ENCODE results near the gene NUDCD2.

The NUDCD2 gene, protein sequence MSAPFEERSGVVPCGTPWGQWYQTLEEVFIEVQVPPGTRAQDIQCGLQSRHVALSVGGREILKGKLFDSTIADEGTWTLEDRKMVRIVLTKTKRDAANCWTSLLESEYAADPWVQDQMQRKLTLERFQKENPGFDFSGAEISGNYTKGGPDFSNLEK

DNA sequence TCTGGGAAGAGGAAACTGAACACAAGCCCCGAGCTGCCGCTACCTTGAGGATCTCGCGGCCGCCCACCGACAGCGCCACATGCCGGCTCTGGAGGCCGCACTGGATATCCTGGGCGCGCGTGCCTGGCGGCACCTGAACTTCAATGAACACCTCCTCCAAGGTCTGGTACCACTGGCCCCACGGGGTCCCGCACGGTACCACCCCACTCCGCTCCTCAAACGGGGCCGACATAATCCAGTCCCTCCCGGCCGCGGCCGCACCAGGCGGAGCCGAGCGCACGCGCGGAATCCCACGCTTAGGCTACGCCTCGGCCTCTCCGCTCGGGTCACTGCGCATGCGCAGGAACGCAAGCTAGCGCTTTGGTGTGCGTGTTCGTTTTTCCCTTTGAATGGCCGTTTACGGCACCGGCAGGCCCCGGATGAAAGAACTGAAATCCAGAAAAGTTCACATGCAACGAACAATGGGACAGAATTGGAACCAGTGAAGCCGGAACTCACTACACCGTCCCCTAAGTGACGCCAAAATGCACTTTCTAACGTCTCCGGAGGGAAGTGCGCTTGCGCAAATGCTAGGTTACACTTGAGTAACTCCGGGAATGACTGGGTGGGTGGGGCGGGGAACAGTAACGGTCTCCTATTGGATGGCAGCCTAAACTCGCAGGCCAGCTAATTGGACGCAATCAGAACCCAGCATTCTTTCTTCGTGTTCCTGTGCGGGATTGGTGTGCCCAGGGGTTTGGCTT lies at the start of gene NUDCD2:
Gene NUDCD2 (minus strand): TSS at position 284 of the 743 bp plus-strand sequence. CDS start 52 bp downstream, at position 232.
- DNase-seq, result peak; percentile 96 to 100 (median 98)

DNA sequence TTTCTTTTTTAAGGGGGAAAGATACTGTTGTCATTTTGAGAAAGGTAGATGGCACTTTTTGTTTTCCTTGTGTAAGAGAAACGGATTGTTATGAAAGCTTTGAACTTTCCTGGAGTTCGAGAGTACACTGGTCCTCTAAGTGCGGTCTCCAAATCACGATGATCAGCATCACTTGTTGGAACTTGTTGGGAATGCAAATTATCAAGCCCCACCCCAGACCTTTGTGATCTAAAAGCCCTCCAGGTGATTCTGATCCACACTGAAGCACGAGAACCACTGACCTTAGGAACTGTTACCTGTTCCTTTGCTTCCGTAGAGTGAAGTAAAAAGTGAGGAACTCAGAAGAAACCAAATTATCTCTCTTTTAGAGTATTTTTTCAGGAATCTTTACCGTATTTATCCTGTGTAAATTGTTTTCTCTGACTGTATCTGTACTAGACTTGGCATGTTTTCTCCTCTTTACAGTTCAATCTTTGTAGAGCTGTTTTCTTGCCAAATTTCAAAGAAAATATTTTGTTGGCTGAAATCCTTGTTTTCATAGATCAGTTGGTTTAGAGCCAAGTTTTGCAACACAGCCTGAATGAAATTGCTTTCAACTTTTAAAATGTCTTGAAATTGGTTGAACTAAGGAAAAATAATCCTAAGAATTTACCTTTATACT lies 49.5 kb upstream of the NUDCD2 start:
- peak in 1 of 6 experiments; percentile 14 for DNase-seq

DNA sequence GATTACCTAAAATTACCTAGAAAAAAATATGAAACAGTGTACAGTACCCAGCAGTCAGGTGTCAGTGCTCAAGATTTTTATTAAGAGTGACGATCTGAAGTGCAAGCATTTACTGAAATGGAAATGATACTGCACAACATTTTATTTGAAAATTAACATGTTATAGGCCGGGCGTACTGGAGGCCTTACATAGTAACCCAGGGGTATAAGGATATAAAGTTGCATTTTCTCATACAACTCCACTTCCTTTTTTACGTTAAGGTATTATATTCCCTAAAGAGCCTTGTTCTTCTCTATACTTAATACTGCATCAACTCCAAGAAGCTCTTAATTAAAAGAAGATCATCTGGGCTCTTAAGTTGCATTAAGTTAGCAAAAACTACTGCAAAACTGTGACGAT lies 48.9 kb upstream of the NUDCD2 start:
- no peak for DNase-seq

- peak in 2 of 6 experiments; percentile 3 to 8 for DNase-seq
Measured at GRCh38 chr5:163506726-163507125, 46.8 kb upstream of the NUDCD2 start.

DNA sequence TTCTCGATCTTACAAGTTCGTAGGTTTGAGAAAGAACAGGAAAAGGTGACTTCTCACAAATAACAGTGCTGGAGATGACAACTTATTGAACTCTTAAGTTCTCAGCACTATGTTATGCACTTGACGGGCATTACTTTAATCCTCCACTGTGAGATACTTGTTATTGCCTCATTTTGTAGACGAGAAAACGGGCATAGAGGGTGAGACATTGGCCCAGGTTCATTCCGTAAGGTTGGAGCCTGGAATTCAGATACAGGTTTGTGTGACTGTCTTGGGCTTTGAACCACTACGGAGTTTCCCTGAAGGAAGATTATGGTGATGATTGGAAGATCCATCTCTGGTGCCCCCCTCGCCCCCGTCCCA lies 46.2 kb upstream of the NUDCD2 start:
- DNase-seq, result no peak

DNA sequence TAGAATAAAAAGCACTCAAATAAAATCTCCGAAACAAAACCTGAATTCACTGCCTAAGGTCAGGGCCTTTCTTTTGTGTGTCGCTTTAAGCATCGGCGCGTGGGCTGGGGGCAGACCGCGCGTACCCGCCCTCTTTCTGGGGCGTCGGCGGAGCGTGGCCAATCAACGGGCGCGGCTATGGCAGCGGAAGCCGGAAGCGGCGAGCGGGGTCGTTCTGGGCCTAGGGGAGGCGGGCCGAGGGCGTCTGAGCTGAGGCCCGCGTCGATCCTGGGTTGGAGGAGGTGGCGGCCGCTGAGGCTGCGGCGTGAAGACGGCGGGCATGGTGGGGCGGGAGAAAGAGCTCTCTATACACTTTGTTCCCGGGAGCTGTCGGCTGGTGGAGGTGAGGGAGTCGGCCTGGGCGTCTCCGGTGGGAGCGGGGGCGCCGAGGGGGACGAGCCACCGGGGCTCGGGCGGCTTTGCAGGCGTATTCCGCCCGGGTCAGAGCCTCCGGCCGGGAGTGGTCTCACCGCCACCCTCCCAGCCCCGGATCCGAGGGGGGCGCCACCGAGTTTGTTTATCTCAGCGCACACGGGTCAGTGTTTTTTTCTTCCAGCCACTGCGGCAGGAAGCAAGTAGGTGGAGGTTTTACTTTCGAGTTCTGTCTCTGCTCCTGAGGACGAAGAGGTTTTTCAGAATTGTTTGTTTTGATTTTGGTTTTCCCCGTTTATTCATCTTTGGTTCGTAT lies 45.6 kb upstream of the NUDCD2 start, which contains the start of gene MAT2B:
Gene MAT2B (plus strand): TSS at position 252 of the 727 bp plus-strand sequence. CDS start 68 bp downstream, at position 320.
- peak; percentile 91 to 98 (median 96) for DNase-seq

DNA sequence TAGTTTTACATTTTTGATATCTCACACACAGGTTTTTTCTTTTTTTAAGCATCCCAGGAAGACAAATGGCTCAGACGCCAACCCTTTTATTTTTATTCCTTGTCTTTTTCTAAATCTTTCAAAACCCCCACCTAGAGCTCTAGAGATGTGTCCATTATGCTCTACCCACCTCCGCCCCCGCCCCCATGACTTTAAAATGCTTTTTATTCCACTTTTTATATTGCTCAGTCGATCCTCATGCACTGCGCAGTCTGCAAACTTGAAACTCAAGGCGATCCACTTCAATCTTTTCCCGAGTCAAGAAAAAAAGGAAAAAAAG lies 45.1 kb upstream of the NUDCD2 start:
- no peak for DNase-seq

GRCh38 chr5:163504079-163504931 lies 44.4 kb upstream of the NUDCD2 start:
- DNase-seq, result peak in 5 of 6 experiments; percentile 8 to 60 (median 11)

DNA sequence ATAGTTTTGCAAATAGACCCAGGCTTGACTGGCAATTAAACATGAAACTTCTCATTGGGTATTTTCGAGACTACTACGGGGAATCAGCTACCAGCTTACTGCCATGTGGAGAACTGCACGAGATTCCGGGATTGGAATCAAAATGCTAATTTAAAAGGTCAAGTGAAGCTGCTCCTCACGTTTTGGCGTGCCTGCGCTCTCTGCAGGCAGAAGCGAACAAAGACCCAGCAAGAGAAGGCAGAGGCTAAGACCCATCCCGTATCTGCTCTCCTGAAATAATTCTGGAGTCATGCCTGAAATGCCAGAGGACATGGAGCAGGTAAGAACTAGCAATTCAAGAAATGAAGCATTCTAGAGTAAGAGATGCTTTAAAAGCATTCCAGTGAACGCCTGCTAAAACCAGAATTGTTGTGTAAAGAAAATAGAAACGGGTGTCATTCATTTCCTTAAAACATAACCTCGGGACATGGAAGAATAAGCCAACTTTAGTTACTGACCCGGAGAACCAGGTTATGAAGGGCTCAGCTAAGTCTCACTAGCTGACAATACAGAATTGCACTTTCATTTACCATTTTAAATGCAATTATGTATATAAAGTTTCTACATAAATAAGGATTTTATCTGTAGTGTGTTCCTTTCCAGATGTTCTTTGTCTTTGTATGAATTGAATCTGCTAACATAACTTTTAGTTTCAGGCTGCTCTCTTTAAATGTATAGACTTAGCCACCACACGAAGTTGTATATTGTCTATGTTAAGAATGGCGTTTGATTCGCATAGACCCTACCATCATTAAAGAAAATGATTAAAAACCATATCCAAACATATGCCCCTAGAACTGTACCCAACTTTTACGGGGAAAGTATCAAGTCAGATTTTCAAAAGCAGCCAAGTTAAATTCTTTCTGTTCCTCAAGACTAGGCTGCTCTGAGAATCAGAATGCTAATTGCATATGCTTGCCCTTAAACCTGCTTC lies 43.5 kb upstream of the NUDCD2 start:
- DNase-seq, result peak in 3 of 6 experiments; percentile 12 to 48 (median 34)

- DNase-seq, result no peak
Measured at GRCh38 chr5:163502521-163502920, 42.6 kb upstream of the NUDCD2 start.

DNA sequence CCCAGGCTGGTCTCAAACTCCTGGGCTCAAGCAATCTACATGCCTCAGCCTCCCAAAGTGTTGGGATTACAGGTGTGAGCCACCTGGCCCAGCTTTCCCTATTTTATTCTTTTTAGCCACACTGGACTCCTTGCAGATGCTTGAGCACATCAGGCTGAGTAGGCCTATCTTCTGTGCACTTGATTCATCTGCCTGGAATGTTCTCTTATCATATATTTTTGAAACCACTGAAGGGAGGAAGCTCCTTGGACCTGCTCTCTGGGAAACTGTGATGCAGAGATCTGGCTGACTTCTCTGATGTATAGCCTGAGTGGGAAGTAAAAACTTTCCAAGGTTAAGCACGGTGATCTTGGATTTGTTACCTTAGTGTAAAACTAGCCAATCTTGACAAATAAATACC lies 39.0 kb upstream of the NUDCD2 start:
- DNase-seq, result no peak

GRCh38 chr5:163497315-163497714 lies 37.4 kb upstream of the NUDCD2 start:
- no peak for DNase-seq

GRCh38 chr5:163496286-163496685 lies 36.4 kb upstream of the NUDCD2 start:
- DNase-seq, result no peak

GRCh38 chr5:163489745-163490075 lies 29.8 kb upstream of the NUDCD2 start:
- DNase-seq, result no peak

DNA sequence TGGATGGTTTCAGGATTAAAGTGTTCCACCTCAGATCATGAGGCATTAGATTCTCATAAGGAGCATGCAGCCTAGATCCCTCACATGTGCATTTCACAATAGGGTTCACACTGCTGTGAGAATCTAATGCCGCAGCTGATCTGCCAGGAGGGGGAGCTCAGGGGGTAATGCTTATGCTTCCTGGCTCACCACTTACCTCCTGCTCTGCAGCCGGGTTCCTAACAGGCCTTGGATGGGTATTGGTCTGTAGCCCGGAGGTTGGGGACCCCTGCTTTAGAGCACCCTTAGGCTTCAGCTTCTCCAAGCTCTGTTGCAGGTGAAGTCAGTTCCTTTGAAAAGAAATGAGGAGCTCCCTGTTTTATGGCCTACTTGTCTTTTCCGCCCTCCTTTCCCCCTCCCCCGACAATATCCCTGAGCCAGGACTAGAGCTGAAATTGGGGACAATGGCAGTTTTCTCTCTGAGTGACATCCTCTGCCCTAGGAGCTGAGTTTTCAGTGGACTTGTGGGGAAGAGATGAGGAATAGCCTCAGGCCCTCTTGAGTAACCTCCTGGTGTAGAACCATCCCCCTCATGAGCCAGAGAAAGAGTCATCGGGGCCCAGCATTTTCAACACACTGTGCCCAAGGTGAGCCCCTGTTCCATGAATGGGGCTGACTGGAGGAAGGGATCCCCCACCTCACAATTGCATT lies 29.3 kb upstream of the NUDCD2 start:
- DNase-seq, result peak in 2 of 6 experiments; percentile 1 to 2

- no peak for DNase-seq
Measured at GRCh38 chr5:163478982-163479271, 19.0 kb upstream of the NUDCD2 start.

DNA sequence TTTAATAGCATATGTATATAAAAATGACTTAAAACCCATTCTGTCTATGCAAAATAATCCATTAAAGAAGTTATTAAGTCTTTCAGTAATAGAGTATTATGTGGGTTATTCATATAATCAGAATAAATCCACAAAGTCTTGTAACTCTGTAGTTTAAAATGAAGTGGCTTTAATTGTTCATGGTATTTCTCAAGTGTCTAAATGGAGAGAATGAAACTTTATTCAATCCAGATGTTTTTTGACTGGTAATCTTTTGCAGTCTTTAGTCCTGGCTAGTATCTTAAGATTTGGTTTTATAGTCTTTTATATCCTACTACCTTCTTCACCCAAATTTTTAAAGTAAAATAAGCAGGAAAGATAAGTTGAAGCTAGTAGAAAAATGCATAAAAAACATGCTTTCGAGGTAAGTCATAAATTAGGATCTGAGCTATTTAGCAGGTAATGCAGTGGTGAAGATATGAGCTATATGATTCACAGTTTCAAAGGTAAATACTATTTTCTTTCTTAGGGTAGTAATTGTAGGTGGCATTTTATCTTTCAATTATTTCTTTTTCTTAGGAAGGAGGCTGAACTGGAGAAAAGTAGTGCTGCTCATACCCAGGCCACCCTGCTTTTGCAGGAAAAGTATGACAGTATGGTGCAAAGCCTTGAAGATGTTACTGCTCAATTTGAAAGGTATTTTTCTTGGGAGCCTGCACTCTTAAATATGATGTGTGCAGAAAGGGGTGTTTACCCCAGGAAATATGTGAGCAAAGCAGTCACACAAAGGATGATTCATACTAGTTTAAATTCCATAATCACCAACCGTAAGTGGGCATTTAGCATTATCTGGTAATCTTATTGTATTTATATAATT lies 18.5 kb upstream of the NUDCD2 start:
- DNase-seq, result no peak

- DNase-seq, result no peak
Measured at GRCh38 chr5:163475411-163475810, 15.5 kb upstream of the NUDCD2 start.

DNA sequence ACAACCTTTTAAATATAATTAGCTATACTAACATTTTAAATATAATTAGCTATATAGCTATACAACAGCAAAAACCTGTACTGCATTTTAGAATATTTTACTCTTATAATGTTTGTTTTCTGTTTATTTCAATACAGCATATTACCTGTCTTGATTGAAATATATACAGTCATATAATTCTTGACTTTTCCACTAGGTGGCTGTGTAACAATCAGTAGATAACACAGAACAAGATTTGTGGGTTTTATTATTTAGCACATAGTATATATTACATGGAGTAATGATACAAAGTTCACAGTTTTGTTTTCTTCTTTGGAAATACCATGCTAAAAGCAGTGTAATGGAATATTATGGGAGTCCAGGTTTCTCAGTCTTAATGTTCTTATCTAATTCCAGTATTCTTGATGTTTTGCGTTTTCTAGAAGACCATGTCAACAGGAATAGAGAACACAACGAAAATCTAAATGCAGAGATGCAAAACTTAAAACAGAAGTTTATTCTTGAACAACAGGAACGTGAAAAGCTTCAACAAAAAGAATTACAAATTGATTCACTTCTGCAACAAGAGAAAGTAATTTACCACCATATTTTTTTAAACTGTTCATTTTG lies 13.8 kb upstream of the NUDCD2 start:
- peak in 3 of 6 experiments; percentile 3 to 32 (median 9) for DNase-seq

Data from stimulated activated naive CD4-positive, alpha-beta T cell (primary cell).